Mesendoderm (in vitro differentiated cells): ENCODE measurements around the gene CD68.

Experiments used
- DNase-seq: peaks from one replicate; pipeline ENCODE4 v3.0.0; 2013
- H2AK5ac ChIP-seq: 2 replicates; pipeline ENCODE4 v1.6.1; 2013; ENCODE audit warnings: low read length, inconsistent platforms
- H2BK120ac ChIP-seq: 2 replicates; pipeline ENCODE4 v1.6.1; 2013; ENCODE audit warnings: low read depth, mild to moderate bottlenecking, low read length, moderate library complexity, mixed read lengths
- H2BK15ac ChIP-seq: replicated peaks from 2 replicates; pipeline ENCODE4 v1.6.1; 2013; ENCODE audit warnings: low read depth, mild to moderate bottlenecking, moderate library complexity
- H2BK5ac ChIP-seq: 2 replicates; pipeline ENCODE4 v1.6.1; 2013; ENCODE audit warnings: low read length, inconsistent platforms
- H3K18ac ChIP-seq: 2 replicates; pipeline ENCODE4 v1.6.1; 2013; ENCODE audit warnings: mild to moderate bottlenecking, low read length, mixed read lengths
- H3K23ac ChIP-seq: one replicate; pipeline ENCODE4 v1.6.1; 2013; ENCODE audit warnings: low read length
- H3K27ac ChIP-seq: 2 replicates; pipeline ENCODE4 v1.5.1; 2013; ENCODE audit warnings: low read depth, mild to moderate bottlenecking, inconsistent platforms, low read length, moderate library complexity
- H3K27me3 ChIP-seq: 2 replicates; pipeline ENCODE4 v1.6.1; 2013; ENCODE audit warnings: low read length, control low read depth, mild to moderate bottlenecking, inconsistent platforms; ENCODE audit not compliant: insufficient read depth, poor library complexity
- H3K36me3 ChIP-seq: 2 replicates; pipeline ENCODE4 v1.6.1; 2013; ENCODE audit warnings: low read length, inconsistent platforms; ENCODE audit not compliant: control insufficient read depth, insufficient read depth
- H3K4ac ChIP-seq: one replicate; pipeline ENCODE4 v1.6.1; 2013; ENCODE audit warnings: low read depth, mild to moderate bottlenecking, low read length, moderate library complexity
- H3K4me1 ChIP-seq: 2 replicates; pipeline ENCODE4 v1.6.1; 2013; ENCODE audit warnings: low read depth, low read length, inconsistent platforms; ENCODE audit not compliant: control insufficient read depth
- H3K4me2 ChIP-seq: 2 replicates; pipeline ENCODE4 v1.6.1; 2013; ENCODE audit warnings: low read length
- H3K4me3 ChIP-seq: 2 replicates; pipeline ENCODE4 v1.5.1; 2013; ENCODE audit warnings: mild to moderate bottlenecking, low read length
- H3K56ac ChIP-seq: one replicate; pipeline ENCODE4 v1.6.1; 2013; ENCODE audit warnings: low read length
- H3K79me1 ChIP-seq: 2 replicates; pipeline ENCODE4 v1.6.1; 2013; ENCODE audit warnings: low read length, inconsistent platforms
- H3K79me2 ChIP-seq: 2 replicates; pipeline ENCODE4 v1.6.1; 2013; ENCODE audit warnings: mild to moderate bottlenecking, low read length; ENCODE audit not compliant: control insufficient read depth, insufficient read depth
- H3K9ac ChIP-seq: 2 replicates; pipeline ENCODE4 v1.6.1; 2013; ENCODE audit warnings: low read length, inconsistent platforms
- H4K5ac ChIP-seq: one replicate; pipeline ENCODE4 v1.6.1; 2013; ENCODE audit warnings: low read length
- H4K8ac ChIP-seq: one replicate; pipeline ENCODE4 v1.6.1; 2013; ENCODE audit warnings: low read depth, mild to moderate bottlenecking, control low read depth, low read length, moderate library complexity
- WGBS: extraction: QIAGEN DNeasy Blood & Tissue Kit; methylation state at CpG from one replicate; pipeline ENCODE4 v1.1.7; 2013; ENCODE audit warnings: low lambda C conversion rate, missing lambda C conversion rate; ENCODE audit not compliant: insufficient coverage; ENCODE audit errors: extremely low coverage; 5-methylcytosine and 5-hydroxymethylcytosine counted together

CD68 gene

GRCh38 chr17:7544911-7545310, 34.5 kb upstream of the CD68 start:
- no peaks in the 10 kb centered on the region for H3K79me1 ChIP-seq
- no peak overlapping the region for H3K9ac ChIP-seq
- no peak overlapping the region for H4K8ac ChIP-seq
- H3K4ac ChIP-seq = no peak overlapping the region
- no peak overlapping the region for H3K56ac ChIP-seq
- H3K18ac ChIP-seq = no peak overlapping the region
- no peak for DNase-seq
- no peaks in the 10 kb centered on the region for H3K27me3 ChIP-seq
- H3K79me2 ChIP-seq = no peaks in the 10 kb centered on the region
- no peak overlapping the region for H2BK15ac ChIP-seq
- no peak overlapping the region for H2BK5ac ChIP-seq
- H3K4me2 ChIP-seq = no peak overlapping the region
- WGBS = no CpG with 5 or more reads among the region's 6 CpGs
- H3K36me3 ChIP-seq = no peaks in the 10 kb centered on the region
- no peak overlapping the region for H3K23ac ChIP-seq
- no peak overlapping the region for H2BK120ac ChIP-seq
- H3K4me3 ChIP-seq = no peak overlapping the region
- H3K4me1 ChIP-seq = no peaks in the 10 kb centered on the region
- no peak overlapping the region for H3K27ac ChIP-seq
- H2AK5ac ChIP-seq = no peak overlapping the region
- no peak overlapping the region for H4K5ac ChIP-seq

- H3K23ac ChIP-seq = peak within 1 kb of the TSS; percentile 80
- H3K56ac ChIP-seq = peak within 1 kb of the TSS; percentile 95
- H4K5ac ChIP-seq = no peak within 1 kb of the TSS
- no peak within 1 kb of the TSS for H2BK120ac ChIP-seq
- H4K8ac ChIP-seq = no peak within 1 kb of the TSS
- DNase-seq = peak; percentile 44
- no peaks in the 10 kb centered on the region for H3K79me1 ChIP-seq
- H3K4ac ChIP-seq = no peak within 1 kb of the TSS
- no peak within 1 kb of the TSS for H2BK5ac ChIP-seq
- WGBS = no CpG with 5 or more reads among the region's 65 CpGs
- H3K9ac ChIP-seq = peak within 1 kb of the TSS; percentile 85
- no peak within 1 kb of the TSS for H2BK15ac ChIP-seq
- no peaks in the 10 kb centered on the region for H3K36me3 ChIP-seq
- peak within 1 kb of the TSS; percentile 12 for H3K18ac ChIP-seq
- H3K79me2 ChIP-seq = no peaks in the 10 kb centered on the region
- H2AK5ac ChIP-seq = no peak within 1 kb of the TSS
- no peaks in the 10 kb centered on the region for H3K27me3 ChIP-seq
- H3K27ac ChIP-seq = no peak within 1 kb of the TSS
- no peaks in the 10 kb centered on the region for H3K4me1 ChIP-seq
- peak within 1 kb of the TSS; percentile 61 for H3K4me3 ChIP-seq
- peak within 1 kb of the TSS; percentile 95 for H3K4me2 ChIP-seq
These were observed 30.6 kb upstream of the CD68 start, which contains the start of gene TNFSF12 for GRCh38 chr17:7548585-7549400. Gene TNFSF12, plus strand, starts transcription at chr17:7549058. Its CDS starts 96 bp downstream, at chr17:7549154.

GRCh38 chr17:7549401-7550055, 29.9 kb upstream of the CD68 start:
- no CpG with 5 or more reads among the region's 20 CpGs for WGBS
- no peak for DNase-seq

GRCh38 chr17:7550344-7550743, 29.1 kb upstream of the CD68 start:
- H3K36me3 ChIP-seq = no peaks in the 10 kb centered on the region
- H3K27me3 ChIP-seq = no peaks in the 10 kb centered on the region
- no peak overlapping the region for H3K18ac ChIP-seq
- no peaks in the 10 kb centered on the region for H3K79me2 ChIP-seq
- H2BK5ac ChIP-seq = no peak overlapping the region
- H4K8ac ChIP-seq = no peak overlapping the region
- H4K5ac ChIP-seq = no peak overlapping the region
- no peak for DNase-seq
- no peaks in the 10 kb centered on the region for H3K4me1 ChIP-seq
- no peak overlapping the region for H2BK15ac ChIP-seq
- no peak overlapping the region for H3K27ac ChIP-seq
- no peak overlapping the region for H3K4me2 ChIP-seq
- no peak overlapping the region for H3K4ac ChIP-seq
- H3K4me3 ChIP-seq = no peak overlapping the region
- no peak overlapping the region for H3K23ac ChIP-seq
- no CpG with 5 or more reads among the region's 6 CpGs for WGBS
- no peak overlapping the region for H3K56ac ChIP-seq
- H2BK120ac ChIP-seq = no peak overlapping the region
- no peak overlapping the region for H3K9ac ChIP-seq
- H3K79me1 ChIP-seq = no peaks in the 10 kb centered on the region
- H2AK5ac ChIP-seq = no peak overlapping the region

More at GRCh38 chr17:7549401-7550055, 29.9 kb upstream of the CD68 start:
- Histone ChIP-seq H2BK15ac (no peak overlapping the region), H3K18ac (no peak overlapping the region), H3K4me2 (no peak overlapping the region), H2BK120ac (no peak overlapping the region), H4K8ac (no peak overlapping the region), H3K56ac (peak overlapping the region; percentile 95), H4K5ac (no peak overlapping the region), H3K27me3 (no peaks in the 10 kb centered on the region), H3K79me1 (no peaks in the 10 kb centered on the region), H3K27ac (no peak overlapping the region), H3K4ac (no peak overlapping the region), H3K4me1 (no peaks in the 10 kb centered on the region), H3K79me2 (no peaks in the 10 kb centered on the region), H3K23ac (no peak overlapping the region), H3K4me3 (no peak overlapping the region), H2BK5ac (no peak overlapping the region), H2AK5ac (no peak overlapping the region), H3K36me3 (no peaks in the 10 kb centered on the region), H3K9ac (peak overlapping the region; percentile 51)

GRCh38 chr17:7551396-7551795, 28.0 kb upstream of the CD68 start:
- H2AK5ac ChIP-seq = no peak overlapping the region
- H3K9ac ChIP-seq = no peak overlapping the region
- no peaks in the 10 kb centered on the region for H3K4me1 ChIP-seq
- no peak overlapping the region for H2BK15ac ChIP-seq
- no peak overlapping the region for H3K4me3 ChIP-seq
- H3K27ac ChIP-seq = no peak overlapping the region
- no peaks in the 10 kb centered on the region for H3K79me1 ChIP-seq
- H3K27me3 ChIP-seq = no peaks in the 10 kb centered on the region
- no peak overlapping the region for H3K4ac ChIP-seq
- H4K5ac ChIP-seq = no peak overlapping the region
- H3K79me2 ChIP-seq = no peaks in the 10 kb centered on the region
- no peaks in the 10 kb centered on the region for H3K36me3 ChIP-seq
- whole genome bisulfite sequencing = no CpG with 5 or more reads among the region's 4 CpGs
- no peak for DNase-seq
- H4K8ac ChIP-seq = no peak overlapping the region
- H3K4me2 ChIP-seq = no peak overlapping the region
- H3K56ac ChIP-seq = no peak overlapping the region
- H3K23ac ChIP-seq = no peak overlapping the region
- H2BK5ac ChIP-seq = no peak overlapping the region
- H2BK120ac ChIP-seq = no peak overlapping the region
- H3K18ac ChIP-seq = no peak overlapping the region
